GM18499 (cell line): ENCODE data around the gene FGF19.
"Not testable (repeated sequence)": the region's sequence is repeated elsewhere in the genome, so short reads cannot be mapped to it uniquely, and the experiment has no call there.

Experiments used
- ATAC-seq: cut with Tn5 transposase; IDR thresholded peaks from one replicate; pipeline ENCODE4 v1.9.1; 2021; ENCODE audit warnings: moderate number of reproducible peaks; ENCODE audit not compliant: insufficient read depth, unreplicated experiment

The FGF19 gene

GRCh38 chr11:69697469-69697843 lies 6.4 kb downstream of the FGF19 start:
- no peak for ATAC-seq

- ATAC-seq: no peak
Measured at GRCh38 chr11:69696749-69697468, 6.9 kb downstream of the FGF19 start.

- ATAC-seq: not testable (repeated sequence)
Measured at GRCh38 chr11:69695995-69696394, 7.8 kb downstream of the FGF19 start.

GRCh38 chr11:69695581-69695980 lies 8.2 kb downstream of the FGF19 start:
- ATAC-seq: no peak

GRCh38 chr11:69694781-69695180 lies 9.0 kb downstream of the FGF19 start:
- ATAC-seq: no peak

- ATAC-seq: no peak
Measured at GRCh38 chr11:69692422-69692821, 11.4 kb downstream of the FGF19 start.

- ATAC-seq: no peak
Measured at GRCh38 chr11:69691463-69691862, 12.4 kb downstream of the FGF19 start.

- no peak for ATAC-seq
Measured at GRCh38 chr11:69689484-69690319, 14.1 kb downstream of the FGF19 start.

GRCh38 chr11:69687969-69688771 lies 15.7 kb downstream of the FGF19 start:
- not testable (repeated sequence) for ATAC-seq

GRCh38 chr11:69686856-69687255 lies 17.0 kb downstream of the FGF19 start:
- no peak for ATAC-seq

- no peak for ATAC-seq
Measured at GRCh38 chr11:69686452-69686851, 17.4 kb downstream of the FGF19 start.

GRCh38 chr11:69685348-69685747 lies 18.5 kb downstream of the FGF19 start:
- ATAC-seq: no peak

- ATAC-seq: no peak
Measured at GRCh38 chr11:69684651-69685050, 19.2 kb downstream of the FGF19 start.

GRCh38 chr11:69683764-69684333 lies 20.0 kb downstream of the FGF19 start:
- ATAC-seq: no peak

- no peak for ATAC-seq
Measured at GRCh38 chr11:69682681-69683326, 21.0 kb downstream of the FGF19 start.

- ATAC-seq: no peak
Measured at GRCh38 chr11:69682221-69682620, 21.6 kb downstream of the FGF19 start.

GRCh38 chr11:69680688-69681087 lies 23.1 kb downstream of the FGF19 start:
- no peak for ATAC-seq

- ATAC-seq: no peak
Measured at GRCh38 chr11:69677749-69678148, 26.1 kb downstream of the FGF19 start.

- no peak for ATAC-seq
Measured at GRCh38 chr11:69674886-69675714, 28.7 kb downstream of the FGF19 start, which contains the start of gene LTO1. Gene LTO1, minus strand, starts transcription at chr11:69675353. Its CDS starts 114 bp downstream, at chr11:69675239.
